T-helper 2 cell treated with Interferon-gamma antibody and Interleukin-4, amounts not matched to agents 100 ng/mL and 5 ng/mL, for 36 hours (primary cell): ENCODE data around the gene PLEKHA6. TPM values are rescaled to one million over a fixed set of nuclear protein-coding genes. Genes with fewer than 3 reads are reported as not detected.
"Not testable (repeated sequence)": the region's sequence is repeated elsewhere in the genome, so short reads cannot be mapped to it uniquely, and the experiment has no call there.

Source experiments
- intact Hi-C: fragments of 100-400 bp; cut with micrococcal nuclease; formaldehyde crosslinking; loops from one replicate; pipeline ENCODE4 v1.15.1; 2023
- total RNA-seq: library from RNA; stranded (reverse); gene quantifications from 2 replicates; pipeline ENCODE4 v1.2.3, GENCODE V29; 2022

The PLEKHA6 gene
- total RNA-seq, 1 donor from 2014 or later = 0.09 TPM

- intact Hi-C loops = no loop called here
Observed at GRCh38 chr1:204336421-204337035, 23.2 kb downstream of the PLEKHA6 start.

GRCh38 chr1:204335533-204335932 lies 24.2 kb downstream of the PLEKHA6 start:
- intact Hi-C loops = no loop called here

- intact Hi-C loops = no loop called here
Observed at GRCh38 chr1:204335085-204335484, 24.6 kb downstream of the PLEKHA6 start.

DNA sequence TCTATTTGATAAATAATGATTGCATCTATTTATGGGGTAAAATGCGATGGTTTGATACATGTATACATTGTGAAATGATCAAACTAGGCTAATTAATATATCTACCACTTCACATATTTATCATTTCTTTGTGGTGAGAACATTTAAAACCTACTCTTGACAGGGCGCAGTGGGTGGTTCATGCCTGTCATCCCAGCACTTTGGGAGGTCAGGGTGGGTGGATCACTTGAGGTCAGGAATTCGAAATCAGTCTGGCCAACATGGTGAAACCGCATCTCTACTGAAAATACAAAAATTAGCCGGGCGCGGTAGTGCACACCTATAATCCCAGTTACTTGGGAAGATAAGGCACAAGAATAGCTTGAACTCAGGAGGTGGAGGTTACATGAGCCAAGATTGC lies 25.3 kb downstream of the PLEKHA6 start:
- intact Hi-C loops = no loop called here

DNA sequence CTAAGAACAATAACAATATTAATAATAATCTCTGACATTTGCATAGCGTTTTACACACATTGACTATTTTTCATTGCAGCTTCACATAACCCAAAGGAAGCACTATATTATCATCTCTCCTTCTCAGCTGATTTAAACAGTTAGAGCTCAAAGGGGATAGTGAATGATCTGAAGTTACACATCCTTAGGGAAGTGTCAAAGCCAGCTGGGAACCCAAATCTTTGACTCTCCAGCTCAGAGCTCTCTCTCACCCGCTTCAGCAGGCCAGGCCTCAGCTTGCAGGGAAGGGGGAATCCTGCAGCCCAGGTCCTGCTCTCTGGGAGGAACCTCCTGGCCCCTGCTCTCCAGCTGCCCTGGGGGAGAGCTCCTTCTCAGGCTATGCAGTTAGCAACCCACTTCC lies 26.3 kb downstream of the PLEKHA6 start:
- intact Hi-C loops = no loop called here

DNA sequence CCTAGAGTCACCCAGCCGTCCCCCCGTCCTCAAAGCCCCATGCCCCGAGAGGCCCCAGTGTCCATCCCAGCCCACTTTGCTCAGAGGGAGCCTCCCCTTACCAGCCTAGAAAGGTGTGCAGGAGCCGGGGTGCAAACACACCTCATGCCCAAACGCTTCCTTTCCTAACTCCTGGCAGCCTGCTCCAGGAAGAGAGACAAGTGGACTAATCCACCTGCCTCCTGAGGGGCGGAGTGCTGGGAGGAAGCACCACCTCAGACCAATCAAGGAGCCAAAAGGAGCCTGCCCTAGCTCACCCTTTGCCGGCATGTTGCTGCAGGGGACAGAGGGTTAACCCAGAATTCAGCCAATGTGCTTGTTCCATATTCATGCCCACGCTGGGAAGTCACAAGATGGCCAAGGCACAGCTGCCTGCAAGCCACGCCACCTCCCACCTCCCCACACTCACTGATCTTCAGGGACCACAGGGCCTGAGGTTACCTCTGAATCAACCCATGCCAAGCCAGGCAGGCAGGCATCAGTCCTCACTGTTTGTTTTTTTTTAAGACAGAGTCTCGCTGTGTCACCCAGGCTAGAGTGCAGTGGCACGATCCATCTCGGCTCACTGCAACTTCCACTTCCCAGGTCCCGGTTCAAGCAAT lies 27.8 kb downstream of the PLEKHA6 start:
- intact Hi-C loops = no loop called here

DNA sequence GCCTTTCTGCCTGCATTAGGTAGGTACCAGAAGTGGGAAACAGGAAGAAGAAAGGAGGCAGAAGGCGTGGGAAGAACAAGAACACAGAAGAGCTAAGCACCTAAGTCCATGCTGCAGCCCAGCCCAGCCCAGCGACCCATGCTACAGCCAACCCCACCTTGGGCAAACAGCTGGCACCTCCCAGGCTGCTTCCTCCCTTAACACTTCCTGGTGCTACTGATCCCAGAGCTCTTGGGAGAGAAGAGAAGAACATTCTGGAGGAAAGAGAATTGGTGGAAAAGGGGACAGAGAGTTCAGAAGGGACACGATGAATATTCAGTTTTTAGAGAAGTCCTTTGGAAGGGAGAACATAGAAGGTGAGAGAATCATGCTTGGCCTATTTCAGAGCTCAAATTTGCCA lies 28.5 kb downstream of the PLEKHA6 start:
- intact Hi-C loops = no loop called here

GRCh38 chr1:204327870-204328269 lies 31.9 kb downstream of the PLEKHA6 start:
- intact Hi-C loops = not testable (repeated sequence)

DNA sequence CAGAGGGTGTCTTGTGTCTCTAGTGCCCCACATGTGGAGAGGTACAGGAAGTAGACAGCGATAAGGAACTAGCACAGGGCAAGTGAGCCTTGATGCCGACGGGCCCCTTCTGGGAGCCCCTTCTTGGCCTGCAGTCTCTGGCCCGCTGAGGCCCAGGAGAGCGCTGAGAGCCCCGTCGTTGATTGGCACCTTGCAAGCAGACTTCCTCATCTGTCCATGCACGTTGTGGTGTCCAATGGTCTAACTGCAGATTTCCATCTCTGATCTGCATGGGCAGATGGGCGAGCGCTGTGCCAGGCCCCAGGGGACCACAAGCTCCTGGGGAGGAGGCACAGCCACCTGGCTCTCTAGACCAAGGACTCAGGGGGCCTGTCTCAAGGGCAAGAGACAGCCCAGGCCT lies 32.4 kb downstream of the PLEKHA6 start:
- intact Hi-C loops = no loop called here

DNA sequence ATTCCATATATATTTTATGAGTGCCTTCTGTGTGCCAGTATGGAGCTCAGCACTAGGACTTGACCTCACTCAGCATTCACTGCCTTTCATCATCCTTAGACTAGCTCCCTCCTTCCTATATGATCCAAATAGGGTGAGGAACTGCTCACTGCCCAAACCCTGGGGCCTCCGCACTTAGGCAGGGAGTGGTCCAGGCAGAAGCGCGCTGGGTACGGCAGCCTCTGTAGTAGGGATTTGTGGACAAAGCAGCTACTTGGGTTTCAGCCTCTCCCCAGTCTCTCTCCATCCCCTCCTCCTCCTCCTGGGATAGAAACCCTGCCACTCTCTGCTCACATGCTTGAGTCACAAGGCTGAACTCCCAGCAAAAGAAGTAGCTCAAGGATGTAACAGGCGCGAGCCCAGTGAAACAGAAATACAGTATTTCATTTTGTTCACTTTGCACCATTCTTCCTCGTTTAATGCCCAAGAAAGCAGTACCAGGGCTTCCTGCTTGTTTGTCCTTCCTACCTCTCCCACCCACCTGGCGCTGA lies 32.9 kb downstream of the PLEKHA6 start:
- intact Hi-C loops = no loop called here

GRCh38 chr1:204325944-204326343 lies 33.8 kb downstream of the PLEKHA6 start:
- intact Hi-C loops = no loop called here

DNA sequence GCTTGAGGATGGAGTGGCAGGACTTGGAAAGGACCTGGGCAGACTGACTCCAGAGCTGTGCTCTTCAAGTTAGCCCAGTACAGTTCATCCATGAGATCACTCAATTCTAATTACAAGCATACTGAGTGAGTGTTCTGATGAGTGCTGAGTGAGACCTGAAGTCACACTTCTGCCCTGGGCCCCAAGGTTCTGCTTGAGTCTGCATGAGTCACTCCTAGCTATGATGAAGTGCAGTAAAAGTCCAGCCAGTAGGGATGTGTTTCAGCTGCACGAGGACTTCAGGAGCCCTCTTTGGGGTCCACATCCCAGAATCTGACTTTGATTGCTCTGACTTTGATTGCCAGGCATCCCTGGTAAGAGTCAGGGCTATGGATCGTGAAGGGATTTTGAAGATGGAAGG lies 35.8 kb downstream of the PLEKHA6 start:
- intact Hi-C loops = no loop called here

GRCh38 chr1:204322339-204322868 lies 37.3 kb downstream of the PLEKHA6 start:
- intact Hi-C loops = no loop called here

DNA sequence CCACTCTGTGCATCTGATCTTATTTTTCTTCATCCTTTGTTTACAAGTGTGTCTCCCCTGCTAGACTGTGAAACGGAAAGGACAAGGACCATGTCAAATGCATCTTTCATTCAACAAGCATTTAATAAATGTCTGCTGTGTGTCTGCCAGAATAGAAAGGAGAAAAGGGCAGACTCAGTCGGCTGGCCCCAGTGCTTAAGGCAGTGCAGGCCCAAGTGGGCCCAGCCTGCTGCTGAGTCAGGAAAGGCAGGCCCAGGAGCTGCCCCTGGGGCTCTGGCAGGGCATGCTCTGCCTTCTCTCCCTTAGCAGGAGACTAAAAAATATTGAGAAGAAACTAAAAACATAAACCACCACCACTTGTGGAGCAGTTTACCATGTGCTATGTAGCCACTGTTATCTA lies 38.1 kb downstream of the PLEKHA6 start:
- intact Hi-C loops = no loop called here

- intact Hi-C loops = no loop called here
Observed at GRCh38 chr1:204321051-204321450, 38.7 kb downstream of the PLEKHA6 start.

- intact Hi-C loops = no loop called here
Observed at GRCh38 chr1:204320382-204320804, 39.3 kb downstream of the PLEKHA6 start.

DNA sequence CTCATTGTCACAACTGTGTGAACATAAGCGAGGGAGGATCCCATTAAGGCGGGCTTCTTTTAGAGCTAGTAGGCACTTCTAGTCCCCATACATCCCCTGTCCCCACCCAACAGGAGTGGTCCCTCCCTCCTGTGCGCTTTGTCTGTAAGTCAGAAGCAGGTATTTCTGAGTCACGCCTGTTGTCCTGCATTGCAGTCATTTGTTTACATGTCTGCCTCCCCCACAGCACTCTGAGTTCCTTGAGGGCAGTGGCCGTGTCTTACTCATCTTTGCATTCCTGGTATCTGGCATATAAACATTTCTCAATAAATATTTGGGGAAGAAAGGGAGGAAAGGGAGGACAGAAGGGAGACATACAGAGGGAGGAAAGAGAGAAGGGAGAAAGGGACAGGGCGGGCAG lies 40.3 kb downstream of the PLEKHA6 start:
- intact Hi-C loops = no loop called here

- intact Hi-C loops = no loop called here
Observed at GRCh38 chr1:204319027-204319426, 40.7 kb downstream of the PLEKHA6 start.

DNA sequence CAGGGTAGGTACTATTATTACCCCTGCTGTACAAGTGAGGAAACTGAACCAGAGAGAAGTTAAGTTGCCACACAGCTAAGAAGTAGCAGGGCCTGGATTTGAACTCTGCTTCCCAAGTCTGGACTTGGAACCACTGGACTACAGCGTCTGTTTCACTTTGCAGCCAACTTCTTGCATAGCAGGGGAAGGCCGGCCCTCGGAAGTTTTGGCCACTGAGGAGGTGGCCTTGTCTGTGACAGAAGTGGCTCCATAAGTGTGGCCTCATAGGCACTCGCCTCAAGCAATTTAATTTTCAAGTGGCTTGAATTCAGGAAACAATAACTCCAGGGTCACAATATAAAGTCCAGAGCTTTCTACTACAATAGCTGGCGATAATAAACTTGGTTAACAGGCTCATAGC lies 41.4 kb downstream of the PLEKHA6 start:
- intact Hi-C loops = no loop called here

DNA sequence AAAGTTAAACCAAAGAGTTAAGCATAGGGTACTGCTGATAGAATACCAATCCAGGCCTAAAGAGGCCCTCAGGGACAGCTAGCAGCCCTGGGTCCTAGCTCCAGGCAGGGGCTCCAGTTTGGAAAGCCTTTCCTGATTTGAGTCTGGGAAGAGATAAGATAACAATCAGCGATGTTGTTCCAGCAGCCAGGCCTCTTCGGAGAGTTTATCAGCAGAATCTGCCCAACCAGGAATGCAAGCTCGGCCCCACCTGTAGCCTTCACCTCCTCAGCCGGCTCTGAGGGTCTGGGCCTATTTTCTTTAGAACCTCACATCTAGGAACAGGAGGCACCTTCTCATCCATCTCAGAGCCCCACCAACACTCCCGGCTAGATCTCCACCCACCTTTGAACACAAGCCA lies 42.6 kb downstream of the PLEKHA6 start:
- intact Hi-C loops = no loop called here

- intact Hi-C loops = no loop called here
Observed at GRCh38 chr1:204316164-204316563, 43.6 kb downstream of the PLEKHA6 start.

GRCh38 chr1:204314893-204315658 lies 44.7 kb downstream of the PLEKHA6 start:
- intact Hi-C loops = no loop called here
